Measurements from ENCODE around the gene UNK. TPM values are rescaled to one million over a fixed set of nuclear protein-coding genes. Genes with fewer than 3 reads are reported as not detected.
A peak's percentile ranks its signal among the peaks of the same experiment; 100 is the strongest.

UNK gene, protein sequence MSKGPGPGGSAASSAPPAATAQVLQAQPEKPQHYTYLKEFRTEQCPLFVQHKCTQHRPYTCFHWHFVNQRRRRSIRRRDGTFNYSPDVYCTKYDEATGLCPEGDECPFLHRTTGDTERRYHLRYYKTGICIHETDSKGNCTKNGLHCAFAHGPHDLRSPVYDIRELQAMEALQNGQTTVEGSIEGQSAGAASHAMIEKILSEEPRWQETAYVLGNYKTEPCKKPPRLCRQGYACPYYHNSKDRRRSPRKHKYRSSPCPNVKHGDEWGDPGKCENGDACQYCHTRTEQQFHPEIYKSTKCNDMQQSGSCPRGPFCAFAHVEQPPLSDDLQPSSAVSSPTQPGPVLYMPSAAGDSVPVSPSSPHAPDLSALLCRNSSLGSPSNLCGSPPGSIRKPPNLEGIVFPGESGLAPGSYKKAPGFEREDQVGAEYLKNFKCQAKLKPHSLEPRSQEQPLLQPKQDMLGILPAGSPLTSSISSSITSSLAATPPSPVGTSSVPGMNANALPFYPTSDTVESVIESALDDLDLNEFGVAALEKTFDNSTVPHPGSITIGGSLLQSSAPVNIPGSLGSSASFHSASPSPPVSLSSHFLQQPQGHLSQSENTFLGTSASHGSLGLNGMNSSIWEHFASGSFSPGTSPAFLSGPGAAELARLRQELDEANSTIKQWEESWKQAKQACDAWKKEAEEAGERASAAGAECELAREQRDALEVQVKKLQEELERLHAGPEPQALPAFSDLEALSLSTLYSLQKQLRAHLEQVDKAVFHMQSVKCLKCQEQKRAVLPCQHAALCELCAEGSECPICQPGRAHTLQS
- 14.3 TPM for total RNA-seq
- long read RNA-seq, transcript UNK-202 (4 exons, 1,312 nt), result major isoform, 10 of 17 reads
- long read RNA-seq, partial matches to known transcripts, result 2 of 17 reads
- long read RNA-seq, other reads (novel, unspliced or antisense), result 4 of 17 reads

DNA sequence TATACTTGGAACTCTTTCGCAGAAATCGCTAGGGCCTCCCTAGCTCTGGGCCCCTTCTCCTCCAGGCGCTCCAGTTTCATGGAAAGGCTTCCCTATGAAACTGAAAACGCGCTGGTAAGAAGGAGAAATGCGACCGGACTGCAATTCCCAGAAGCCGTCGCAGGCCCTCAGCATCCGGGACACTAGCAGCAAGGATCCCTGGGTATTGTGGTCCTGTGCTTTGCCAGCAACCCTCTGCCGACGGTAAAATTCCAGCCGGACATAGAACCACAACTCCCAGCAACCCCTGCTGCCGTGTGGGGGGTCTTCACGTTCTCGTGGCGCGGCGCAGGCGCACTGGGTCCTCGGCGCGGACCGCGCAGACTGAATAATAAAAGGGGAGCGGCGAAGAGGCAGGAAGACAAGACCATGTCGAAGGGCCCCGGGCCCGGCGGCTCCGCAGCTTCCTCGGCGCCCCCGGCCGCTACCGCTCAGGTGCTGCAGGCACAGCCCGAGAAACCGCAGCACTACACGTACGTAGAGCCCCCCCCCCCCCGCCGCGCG, at the start of gene UNK:
TSS of gene UNK (plus strand) at position 334 of the 543 bp plus-strand sequence. CDS start at position 409, 75 bp downstream.
- ATAC-seq (ENCODE audit: poor library complexity) (peak; percentile 93), DNase-seq (peak; percentile 97)
- intact Hi-C loops (cut with DNase I), result loop anchor here (5.0 kb wide), 1 partner anchor 193 kb away; the partner anchor contains the start of genes ACOX1 and TEN1

DNA sequence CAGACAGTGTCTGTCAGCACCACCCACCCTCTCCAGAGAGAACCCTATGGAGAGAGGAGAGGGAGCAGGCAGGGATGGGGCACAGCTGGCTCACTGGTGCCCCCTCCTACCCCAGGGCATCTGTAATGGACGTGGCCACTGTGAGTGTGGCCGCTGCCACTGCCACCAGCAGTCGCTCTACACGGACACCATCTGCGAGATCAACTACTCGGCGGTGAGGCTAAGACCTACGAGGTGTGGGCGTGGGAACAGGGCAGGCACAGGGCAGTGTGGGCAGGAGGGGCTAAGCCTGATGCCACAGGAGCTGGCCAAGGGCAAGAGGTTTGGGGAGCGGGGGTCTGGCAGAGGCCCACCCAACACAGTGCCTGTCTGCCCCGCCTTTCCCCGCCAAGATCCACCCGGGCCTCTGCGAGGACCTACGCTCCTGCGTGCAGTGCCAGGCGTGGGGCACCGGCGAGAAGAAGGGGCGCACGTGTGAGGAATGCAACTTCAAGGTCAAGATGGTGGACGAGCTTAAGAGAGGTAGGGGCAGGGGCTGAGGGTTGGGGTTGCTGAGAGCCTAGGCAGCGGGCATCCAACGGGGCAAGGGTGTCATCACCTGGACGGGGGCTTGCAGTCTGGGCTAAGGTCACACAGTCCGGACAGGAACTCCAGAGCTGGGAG, 48.3 kb upstream of the UNK start:
- ATAC-seq (ENCODE audit: poor library complexity) (no peak), DNase-seq (no peak)
- intact Hi-C loops (cut with DNase I), result no loop called here

DNA sequence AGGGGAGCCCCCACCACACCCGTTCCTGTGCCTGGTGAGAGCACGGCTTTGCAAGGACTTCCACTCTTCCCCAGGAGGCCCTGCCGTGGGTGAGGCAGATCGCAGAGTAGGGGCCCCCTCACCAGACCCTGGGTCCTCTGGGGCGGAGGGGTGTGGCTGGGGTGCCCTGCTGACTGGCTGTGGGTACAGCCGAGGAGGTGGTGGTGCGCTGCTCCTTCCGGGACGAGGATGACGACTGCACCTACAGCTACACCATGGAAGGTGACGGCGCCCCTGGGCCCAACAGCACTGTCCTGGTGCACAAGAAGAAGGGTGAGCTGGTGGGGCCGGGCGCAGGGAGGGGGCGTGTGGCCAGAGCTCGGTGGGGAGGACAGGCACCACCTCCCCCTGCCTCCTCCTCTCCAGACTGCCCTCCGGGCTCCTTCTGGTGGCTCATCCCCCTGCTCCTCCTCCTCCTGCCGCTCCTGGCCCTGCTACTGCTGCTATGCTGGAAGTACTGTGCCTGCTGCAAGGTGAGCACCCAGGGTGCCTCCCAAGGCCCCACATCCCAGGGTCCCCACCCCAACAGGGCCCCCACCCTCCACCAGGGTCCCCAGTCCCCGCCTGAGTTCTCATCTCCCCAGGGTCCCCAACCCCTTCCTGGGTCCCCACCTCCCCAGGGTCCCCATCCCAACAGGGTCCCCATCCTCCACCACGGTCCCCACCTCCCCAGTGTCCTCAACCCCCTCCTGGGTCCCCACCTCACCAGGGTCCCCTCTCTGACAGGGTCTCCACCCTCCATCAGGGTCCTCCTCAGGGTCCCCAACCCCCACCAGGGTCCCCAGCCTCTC, 47.3 kb upstream of the UNK start:
- DNase-seq (no peak), ATAC-seq (ENCODE audit: poor library complexity) (no peak)
- intact Hi-C loops (cut with DNase I), result no loop called here

DNA sequence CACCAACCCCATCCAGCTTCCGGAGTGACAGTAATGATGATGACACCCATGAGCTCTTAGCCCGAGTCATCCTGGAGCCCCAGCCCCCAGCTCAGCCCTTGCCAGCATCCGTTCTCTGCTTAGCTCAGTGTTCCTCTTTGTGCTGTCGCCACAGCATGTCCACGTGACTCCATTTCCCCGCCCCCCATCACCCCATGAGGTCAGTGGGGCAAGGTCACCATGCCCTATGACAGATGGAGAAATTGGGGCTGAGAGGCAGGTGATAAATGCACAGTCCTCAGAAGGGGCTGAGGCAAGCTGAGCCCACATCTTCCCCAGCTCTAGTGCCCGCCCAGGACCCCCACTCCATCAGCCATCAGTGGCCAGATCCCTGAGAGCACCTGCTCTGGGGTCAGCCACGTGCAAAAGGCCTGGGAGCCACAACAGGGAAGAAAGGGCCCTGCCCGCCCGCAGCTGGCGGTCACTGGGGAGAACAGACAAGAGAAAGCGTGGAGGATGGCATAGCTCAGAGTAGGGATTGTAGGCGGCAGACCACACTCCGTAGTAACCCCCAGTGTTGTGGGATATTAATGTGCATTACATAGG, 46.3 kb upstream of the UNK start:
- intact Hi-C loops (cut with DNase I), result no loop called here
- DNase-seq, result peak; percentile 74
- peak; percentile 10 for ATAC-seq (ENCODE audit: poor library complexity)

DNA sequence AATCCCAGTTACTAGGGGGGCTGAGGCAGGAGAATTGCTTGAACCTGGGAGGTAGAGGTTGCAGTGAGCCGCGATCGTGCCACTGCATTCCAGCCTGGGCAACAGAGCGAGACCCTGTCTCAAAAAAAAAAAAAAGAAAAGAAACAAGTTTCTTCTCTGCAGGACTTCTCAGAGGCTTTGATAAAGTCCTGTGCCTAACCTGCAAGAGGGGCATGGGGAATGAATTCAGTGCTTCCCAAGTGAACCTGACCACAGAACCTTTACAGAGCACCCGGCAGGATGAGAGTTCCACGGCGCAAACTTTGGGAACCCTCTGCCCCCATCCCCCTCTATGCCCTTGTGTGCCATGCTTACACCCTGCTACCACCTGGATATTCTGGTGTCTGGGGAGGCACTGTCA, 45.4 kb upstream of the UNK start:
- DNase-seq, result no peak
- no peak for ATAC-seq (ENCODE audit: poor library complexity)
- intact Hi-C loops (cut with DNase I), result no loop called here

DNA sequence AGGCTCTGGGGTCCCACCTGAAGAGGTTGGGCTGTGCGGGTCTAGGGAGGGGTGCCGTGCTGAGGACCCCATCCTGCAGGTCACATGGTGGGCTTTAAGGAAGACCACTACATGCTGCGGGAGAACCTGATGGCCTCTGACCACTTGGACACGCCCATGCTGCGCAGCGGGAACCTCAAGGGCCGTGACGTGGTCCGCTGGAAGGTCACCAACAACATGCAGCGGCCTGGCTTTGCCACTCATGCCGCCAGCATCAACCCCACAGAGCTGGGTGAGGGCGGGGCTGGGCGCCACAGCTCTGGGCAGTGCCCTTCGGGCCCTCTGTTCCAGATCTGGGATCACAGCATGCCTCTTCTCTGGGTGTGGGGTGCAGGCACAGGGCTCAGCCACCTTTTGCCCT, 44.8 kb upstream of the UNK start:
- no peak for ATAC-seq (ENCODE audit: poor library complexity)
- intact Hi-C loops (cut with DNase I), result no loop called here
- DNase-seq, result no peak

DNA sequence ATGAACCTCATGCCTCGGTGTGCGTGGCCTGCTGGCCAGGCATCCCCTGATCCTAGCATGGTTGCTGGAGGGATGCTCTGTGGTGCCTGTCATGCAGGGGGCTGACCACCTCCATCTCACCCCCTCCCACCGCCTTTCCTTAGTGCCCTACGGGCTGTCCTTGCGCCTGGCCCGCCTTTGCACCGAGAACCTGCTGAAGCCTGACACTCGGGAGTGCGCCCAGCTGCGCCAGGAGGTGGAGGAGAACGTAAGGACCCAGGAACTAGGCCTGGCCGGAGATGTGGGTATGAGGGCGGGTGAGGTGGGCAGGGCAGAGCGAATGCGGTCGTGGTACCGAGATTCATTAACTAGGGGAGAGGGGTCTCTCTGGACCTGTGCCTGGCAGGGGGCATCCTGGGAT, 44.4 kb upstream of the UNK start:
- ATAC-seq (ENCODE audit: poor library complexity) (no peak), DNase-seq (no peak)
- intact Hi-C loops (cut with DNase I), result no loop called here

DNA sequence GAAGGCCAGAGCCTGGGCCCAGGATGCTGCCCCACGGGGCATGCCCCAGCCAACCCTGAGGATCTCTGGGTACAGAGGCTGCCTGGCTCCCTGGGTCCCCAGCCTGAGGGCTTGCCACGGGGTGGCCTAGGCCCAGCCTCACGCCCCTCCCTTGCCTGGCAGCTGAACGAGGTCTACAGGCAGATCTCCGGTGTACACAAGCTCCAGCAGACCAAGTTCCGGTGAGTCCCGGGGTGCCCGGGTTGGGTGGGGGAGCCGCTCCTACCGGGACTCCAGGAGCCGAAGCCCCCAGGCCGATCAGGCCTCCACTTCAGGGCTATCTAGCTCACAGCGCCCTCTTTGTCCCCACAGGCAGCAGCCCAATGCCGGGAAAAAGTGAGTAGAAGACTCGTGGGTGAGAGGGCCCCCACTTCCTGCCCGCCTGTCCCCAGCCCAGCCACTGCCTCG, 44.0 kb upstream of the UNK start:
- intact Hi-C loops (cut with DNase I), result no loop called here
- ATAC-seq (ENCODE audit: poor library complexity), result no peak
- DNase-seq, result no peak

DNA sequence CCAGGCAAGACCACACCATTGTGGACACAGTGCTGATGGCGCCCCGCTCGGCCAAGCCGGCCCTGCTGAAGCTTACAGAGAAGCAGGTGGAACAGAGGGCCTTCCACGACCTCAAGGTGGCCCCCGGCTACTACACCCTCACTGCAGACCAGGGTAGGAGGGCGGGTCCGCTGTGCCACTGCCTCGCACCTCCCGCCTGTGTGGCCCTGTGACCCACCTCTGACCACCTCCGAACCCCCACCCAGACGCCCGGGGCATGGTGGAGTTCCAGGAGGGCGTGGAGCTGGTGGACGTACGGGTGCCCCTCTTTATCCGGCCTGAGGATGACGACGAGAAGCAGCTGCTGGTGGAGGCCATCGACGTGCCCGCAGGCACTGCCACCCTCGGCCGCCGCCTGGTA, 42.3 kb upstream of the UNK start:
- no peak for ATAC-seq (ENCODE audit: poor library complexity)
- DNase-seq, result no peak
- intact Hi-C loops (cut with DNase I), result no loop called here

DNA sequence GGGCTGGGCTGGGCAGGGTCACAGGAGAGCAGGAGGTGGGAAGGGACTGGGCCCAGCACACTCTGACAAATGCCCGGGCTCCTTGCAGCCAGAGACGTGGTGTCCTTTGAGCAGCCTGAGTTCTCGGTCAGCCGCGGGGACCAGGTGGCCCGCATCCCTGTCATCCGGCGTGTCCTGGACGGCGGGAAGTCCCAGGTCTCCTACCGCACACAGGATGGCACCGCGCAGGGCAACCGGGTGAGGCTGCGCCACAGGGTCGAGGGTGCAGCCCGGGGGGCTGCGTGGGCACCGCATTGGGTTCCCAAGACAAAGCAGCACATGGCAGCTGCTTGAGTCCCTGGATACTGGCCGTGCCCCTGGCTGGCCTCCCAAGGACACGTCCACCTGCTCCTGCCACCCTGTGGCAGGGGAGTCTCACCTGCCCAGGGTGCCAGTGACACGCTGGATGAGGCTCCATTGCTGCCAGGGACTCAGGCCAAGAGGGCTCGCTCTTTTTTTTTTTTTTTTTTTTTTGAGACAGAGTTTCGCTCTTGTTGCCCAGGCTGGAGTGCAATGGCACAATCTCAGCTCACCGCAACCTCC, 40.9 kb upstream of the UNK start:
- intact Hi-C loops (cut with DNase I), result no loop called here
- DNase-seq (no peak), ATAC-seq (ENCODE audit: poor library complexity) (no peak)

DNA sequence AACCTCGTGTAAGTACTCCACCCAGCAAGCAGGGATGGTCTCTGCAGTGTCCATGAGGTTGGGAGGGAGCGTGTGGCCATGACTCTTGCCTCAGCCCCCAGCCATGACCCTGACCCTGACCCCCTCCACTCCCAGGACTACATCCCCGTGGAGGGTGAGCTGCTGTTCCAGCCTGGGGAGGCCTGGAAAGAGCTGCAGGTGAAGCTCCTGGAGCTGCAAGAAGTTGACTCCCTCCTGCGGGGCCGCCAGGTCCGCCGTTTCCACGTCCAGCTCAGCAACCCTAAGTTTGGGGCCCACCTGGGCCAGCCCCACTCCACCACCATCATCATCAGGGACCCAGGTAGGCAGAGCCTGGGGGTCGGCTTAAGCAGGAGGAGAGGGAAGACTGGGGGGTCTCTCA, 35.9 kb upstream of the UNK start:
- intact Hi-C loops (cut with DNase I), result loop anchor here (2.0 kb wide), 1 partner anchor 68 kb away; no protein-coding TSS in a partner anchor
- no peak for ATAC-seq (ENCODE audit: poor library complexity)
- no peak for DNase-seq

DNA sequence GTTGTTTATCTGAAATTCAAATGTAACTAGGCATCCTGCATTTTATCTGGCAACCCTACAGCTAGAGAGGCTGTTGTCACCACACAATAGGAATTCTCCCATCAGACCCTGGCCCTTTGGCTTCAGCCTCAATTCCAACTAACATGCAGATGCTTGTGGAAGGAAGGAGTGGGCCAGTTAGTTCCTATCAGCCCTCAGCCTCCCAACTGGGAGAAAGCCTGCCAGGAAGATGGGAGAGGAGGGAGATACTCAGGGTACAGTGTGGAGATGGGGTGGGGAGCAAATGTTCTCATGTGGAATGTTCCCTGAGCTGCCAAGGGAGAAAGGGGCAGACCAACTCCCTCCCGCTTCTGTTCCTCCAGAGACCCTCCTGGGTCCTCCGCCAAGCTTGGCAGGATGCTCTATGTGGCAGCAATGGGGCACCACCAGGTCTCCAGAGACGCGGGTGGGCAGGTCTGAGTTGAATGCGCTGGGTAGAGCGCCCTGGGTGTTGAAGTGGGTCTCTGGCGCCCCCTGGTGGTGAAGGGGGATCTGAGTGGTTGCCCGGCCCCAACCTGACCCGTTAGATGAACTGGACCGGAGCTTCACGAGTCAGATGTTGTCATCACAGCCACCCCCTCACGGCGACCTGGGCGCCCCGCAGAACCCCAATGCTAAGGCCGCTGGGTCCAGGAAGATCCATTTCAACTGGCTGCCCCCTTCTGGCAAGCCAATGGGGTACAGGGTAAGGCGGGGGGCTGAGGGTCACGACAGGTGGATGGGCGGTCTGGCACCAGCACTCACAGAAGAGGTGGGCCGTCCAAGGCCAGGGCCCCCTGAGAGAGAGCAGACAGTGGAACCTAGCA, 34.8 kb upstream of the UNK start:
- peak; percentile 93 for DNase-seq
- intact Hi-C loops (cut with DNase I), result loop anchor here (2.0 to 5.0 kb wide), 2 partner anchors 69 to 117 kb away; partner anchors contain the start of gene SMIM5
- ATAC-seq (ENCODE audit: poor library complexity), result peak; percentile 83

DNA sequence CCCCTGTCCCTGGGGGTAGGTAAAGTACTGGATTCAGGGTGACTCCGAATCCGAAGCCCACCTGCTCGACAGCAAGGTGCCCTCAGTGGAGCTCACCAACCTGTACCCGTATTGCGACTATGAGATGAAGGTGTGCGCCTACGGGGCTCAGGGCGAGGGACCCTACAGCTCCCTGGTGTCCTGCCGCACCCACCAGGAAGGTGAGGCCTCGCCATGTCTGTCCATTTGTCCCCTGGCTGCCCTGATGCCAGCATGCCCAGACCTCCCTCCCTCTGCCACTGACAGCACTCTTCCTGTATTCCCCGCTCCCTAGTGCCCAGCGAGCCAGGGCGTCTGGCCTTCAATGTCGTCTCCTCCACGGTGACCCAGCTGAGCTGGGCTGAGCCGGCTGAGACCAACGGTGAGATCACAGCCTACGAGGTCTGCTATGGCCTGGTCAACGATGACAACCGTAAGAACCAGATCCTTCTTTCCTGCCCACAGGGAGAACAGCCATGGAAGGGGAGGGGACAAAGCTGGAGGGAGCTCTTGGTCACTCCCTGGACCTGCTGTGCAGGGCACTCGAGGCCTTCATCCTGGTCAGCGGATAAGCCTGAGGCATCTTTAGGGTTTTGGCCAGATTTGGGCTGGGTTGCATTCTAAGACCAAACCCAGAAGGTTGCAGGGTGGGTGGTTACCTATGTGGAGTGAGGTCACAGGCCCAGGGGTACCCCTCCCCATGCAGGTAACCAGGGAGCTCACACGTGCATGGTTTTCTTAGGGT, 33.8 kb upstream of the UNK start:
- ATAC-seq (ENCODE audit: poor library complexity), result no peak

DNA sequence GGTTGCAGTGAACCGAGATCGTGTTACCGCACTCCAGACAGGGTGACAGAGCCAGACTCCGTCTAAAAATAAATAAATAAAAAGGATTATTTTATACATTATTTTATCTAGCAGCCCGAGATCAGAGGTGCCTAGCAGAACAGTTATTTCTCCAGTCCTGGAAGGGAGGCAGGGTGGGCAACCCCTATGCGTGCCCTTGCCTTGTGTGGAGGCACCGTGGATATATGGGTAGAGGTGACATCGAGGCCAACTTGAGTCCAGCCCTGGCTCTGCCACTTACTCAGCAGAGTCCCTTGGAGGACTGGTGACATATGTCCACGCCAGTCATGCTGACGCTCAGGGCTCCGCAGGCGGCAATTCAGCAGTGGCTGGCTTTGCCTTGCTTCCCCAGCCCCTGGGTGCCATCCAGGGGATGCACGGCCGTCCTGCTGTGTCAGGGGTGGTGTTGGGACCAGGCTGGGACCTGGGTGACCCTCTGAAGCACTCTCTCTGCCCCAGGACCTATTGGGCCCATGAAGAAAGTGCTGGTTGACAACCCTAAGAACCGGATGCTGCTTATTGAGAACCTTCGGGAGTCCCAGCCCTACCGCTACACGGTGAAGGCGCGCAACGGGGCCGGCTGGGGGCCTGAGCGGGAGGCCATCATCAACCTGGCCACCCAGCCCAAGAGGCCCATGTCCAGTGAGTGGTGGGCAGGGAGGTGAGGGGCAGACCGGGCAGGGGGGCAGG, 32.8 kb upstream of the UNK start:
- ATAC-seq (ENCODE audit: poor library complexity), result no peak
- intact Hi-C loops (cut with DNase I), result loop anchor here (5.0 kb wide), 1 partner anchor 120 kb away; the partner anchor contains the start of gene SMIM5
- no peak for DNase-seq

More for the DNA sequence above, 33.8 kb upstream of the UNK start:
- no peak for DNase-seq
- intact Hi-C loops (cut with DNase I), result loop anchor here (5.0 kb wide), 1 partner anchor 119 kb away; the partner anchor contains the start of gene SMIM5

DNA sequence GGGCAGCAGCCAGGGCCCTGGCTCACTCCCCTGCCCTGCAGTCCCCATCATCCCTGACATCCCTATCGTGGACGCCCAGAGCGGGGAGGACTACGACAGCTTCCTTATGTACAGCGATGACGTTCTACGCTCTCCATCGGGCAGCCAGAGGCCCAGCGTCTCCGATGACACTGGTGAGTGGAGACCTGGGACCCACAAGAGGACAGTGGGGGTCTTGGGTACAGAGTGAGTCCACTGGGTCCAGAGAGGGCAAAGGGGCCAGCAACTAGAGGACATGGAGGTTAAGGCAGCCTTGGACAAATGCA, 32.2 kb upstream of the UNK start:
- intact Hi-C loops (cut with DNase I), result loop anchor here (5.0 kb wide), 1 partner anchor 120 kb away; the partner anchor contains the start of gene SMIM5
- DNase-seq (no peak), ATAC-seq (ENCODE audit: poor library complexity) (no peak)
